ENCODE data around the gene PRSS56. TPM values are rescaled to one million over a fixed set of nuclear protein-coding genes. Genes with fewer than 3 reads are reported as not detected.

PRSS56 gene
- total RNA-seq, 4 donors from 2014 or later = not detected

- TF ChIP-seq CTCF (IDR thresholded peaks at IDR 0.05) (no peak), POLR2A (IDR thresholded peaks at IDR 0.05) (no peak)
- no peak for DNase-seq (ENCODE audit: low spot score in 2 of 2)
- no peak overlapping the region for H3K4me3 ChIP-seq (ENCODE audit: low read depth, poor library complexity, severe bottlenecking)
- WGBS, 2 donors = 73 to 77% methylated on average over 6 of the region's 6 CpGs
- intact Hi-C loops (cut with DNase I; ENCODE audit: low total_unique reads) = no loop called here
These were observed 4.6 kb downstream of the PRSS56 start for GRCh38 chr2:232524771-232525170.

- no peak overlapping the region for H3K4me3 ChIP-seq (ENCODE audit: low read depth, poor library complexity, severe bottlenecking)
- TF ChIP-seq POLR2A (IDR thresholded peaks at IDR 0.05) (no peak), CTCF (IDR thresholded peaks at IDR 0.05) (no peak)
- intact Hi-C loops (cut with DNase I; ENCODE audit: low total_unique reads) = no loop called here
- WGBS, 2 donors = 72 to 97% methylated on average over 6 to 12 of the region's 14 CpGs
- no peak for DNase-seq (ENCODE audit: low spot score in 2 of 2)
These were observed 5.0 kb downstream of the PRSS56 start for GRCh38 chr2:232525199-232525598.

GRCh38 chr2:232525791-232526371 is 5.7 kb downstream of the PRSS56 start, which contains the start of gene CHRND:
Gene CHRND (plus strand): TSS chr2:232526160. CDS start chr2:232526216, 56 bp downstream.
- TF ChIP-seq POLR2A (IDR thresholded peaks at IDR 0.05) (no peak), CTCF (IDR thresholded peaks at IDR 0.05) (no peak)
- 19 to 24% methylated on average over 9 to 11 of the region's 18 CpGs for WGBS, 2 donors
- H3K4me3 ChIP-seq (ENCODE audit: low read depth, poor library complexity, severe bottlenecking) = no peak within 1 kb of the TSS
- DNase-seq (ENCODE audit: low spot score in 2 of 2) = no peak
- intact Hi-C loops (cut with DNase I; ENCODE audit: low total_unique reads) = no loop called here

GRCh38 chr2:232526372-232526941 is 6.3 kb downstream of the PRSS56 start:
- no peak overlapping the region for H3K4me3 ChIP-seq (ENCODE audit: low read depth, poor library complexity, severe bottlenecking)
- no peak for DNase-seq (ENCODE audit: low spot score in 2 of 2)
- 67 to 86% methylated on average over 13 of the region's 13 CpGs for WGBS, 2 donors
- TF ChIP-seq CTCF (IDR thresholded peaks at IDR 0.05) (no peak), POLR2A (IDR thresholded peaks at IDR 0.05) (no peak)
- intact Hi-C loops (cut with DNase I; ENCODE audit: low total_unique reads) = no loop called here

GRCh38 chr2:232527905-232528470 is 7.8 kb downstream of the PRSS56 start:
- DNase-seq (ENCODE audit: low spot score in 2 of 2) = no peak
- WGBS, 2 donors = 71 to 73% methylated on average over 6 of the region's 6 CpGs
- intact Hi-C loops (cut with DNase I; ENCODE audit: low total_unique reads) = no loop called here
- TF ChIP-seq POLR2A (IDR thresholded peaks at IDR 0.05) = no peak
- no peak for TF ChIP-seq CTCF (IDR thresholded peaks at IDR 0.05)
- no peak overlapping the region for H3K4me3 ChIP-seq (ENCODE audit: low read depth, poor library complexity, severe bottlenecking)
